BJ (cell line): ENCODE data around the gene CLCA4. TPM values are rescaled to one million over a fixed set of nuclear protein-coding genes. Genes with fewer than 3 reads are reported as not detected.
"Not testable (repeated sequence)": the region's sequence is repeated elsewhere in the genome, so short reads cannot be mapped to it uniquely, and the experiment has no call there.

Experiments
- CTCF ChIA-PET: fragments of 350-600 bp; formaldehyde crosslinking; extraction: SDS; loops from one replicate; lab custom pipeline; 2021; ENCODE audit warnings: antibody characterized with exemption, inconsistent platforms; lab: Yijun Ruan, JAX
- POLR2A ChIA-PET: fragments of 300-600 bp; sonication (Branson Sonifier 250); formaldehyde crosslinking; extraction: SDS; loops from one replicate; lab custom pipeline; 2021; ENCODE audit warnings: antibody characterized with exemption; lab: Charles Lee
- DNase-seq: peaks from one replicate; pipeline ENCODE4 v3.0.0-alpha.2; 2011; ENCODE audit warnings: low read depth
- H3K27me3 ChIP-seq: 2 replicates; pipeline ENCODE4 v1.6.0; 2011; ENCODE audit warnings: low read length; ENCODE audit not compliant: control insufficient read depth, insufficient read depth
- H3K36me3 ChIP-seq: 2 replicates; pipeline ENCODE4 v1.5.1; 2011; ENCODE audit warnings: low read length; ENCODE audit not compliant: control insufficient read depth, insufficient read depth
- H3K4me3 ChIP-seq: 2 replicates; pipeline ENCODE4 v1.5.1; 2011; ENCODE audit warnings: low read depth, mild to moderate bottlenecking, control low read depth, low read length
- polyA minus RNA-seq: library from RNA; depleted of rRNA, polyadenylated mRNA; stranded (reverse); fragments of >200 nt; gene quantifications from 2 replicates; pipeline ENCODE4 v1.2.3, GENCODE V29; 2011; rRNA and poly(A)+ RNA removed
- polyA plus RNA-seq: library from polyadenylated mRNA; depleted of rRNA; stranded (reverse); fragments of >200 nt; gene quantifications from 2 replicates; pipeline ENCODE4 v1.2.3, GENCODE V29; 2011; rRNA removed
- TF ChIP-seq, protein P1 (sequence below): IDR thresholded peaks from 2 replicates; pipeline ENCODE4 v1.5.1; 2011; ENCODE audit warnings: low read depth, mild to moderate bottlenecking, control low read depth, inconsistent platforms, low read length, moderate library complexity; ENCODE audit not compliant: insufficient read depth

Gene CLCA4
- polyA plus RNA-seq (not detected in 2 replicates), polyA minus RNA-seq (not detected in 2 replicates)

DNA sequence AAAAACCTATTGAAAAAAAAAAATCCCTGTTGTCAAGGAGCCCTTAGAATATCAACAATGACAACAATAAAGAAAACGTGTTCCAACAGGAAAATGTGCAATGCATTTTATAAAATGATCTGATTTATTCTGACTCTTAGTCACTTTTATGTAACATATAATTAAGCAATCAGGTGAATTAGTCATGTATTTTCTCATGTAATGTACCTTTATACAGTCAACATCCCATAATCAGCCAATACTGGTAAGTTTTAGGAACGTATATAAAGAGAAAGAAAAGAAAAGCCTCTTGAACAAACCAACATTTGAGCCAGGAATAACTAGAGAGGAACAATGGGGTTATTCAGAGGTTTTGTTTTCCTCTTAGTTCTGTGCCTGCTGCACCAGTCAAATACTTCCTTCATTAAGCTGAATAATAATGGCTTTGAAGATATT, at the start of gene CLCA4:
CLCA4 (plus strand) TSS at position 292 of the 435 bp plus-strand sequence; CDS start at position 334, 42 bp downstream.
- Histone ChIP-seq H3K27me3 (no peaks in the 10 kb centered on the region), H3K4me3 (no peak within 1 kb of the TSS), H3K36me3 (no peaks in the 10 kb centered on the region)
- ChIA-PET CTCF (interaction anchor here (0.6 kb wide), 1 partner anchor 72 kb away, joined by 5 read pairs; no protein-coding TSS in a partner anchor), POLR2A (no interaction called here)
- no peak for DNase-seq
- TF ChIP-seq, protein P1, sequence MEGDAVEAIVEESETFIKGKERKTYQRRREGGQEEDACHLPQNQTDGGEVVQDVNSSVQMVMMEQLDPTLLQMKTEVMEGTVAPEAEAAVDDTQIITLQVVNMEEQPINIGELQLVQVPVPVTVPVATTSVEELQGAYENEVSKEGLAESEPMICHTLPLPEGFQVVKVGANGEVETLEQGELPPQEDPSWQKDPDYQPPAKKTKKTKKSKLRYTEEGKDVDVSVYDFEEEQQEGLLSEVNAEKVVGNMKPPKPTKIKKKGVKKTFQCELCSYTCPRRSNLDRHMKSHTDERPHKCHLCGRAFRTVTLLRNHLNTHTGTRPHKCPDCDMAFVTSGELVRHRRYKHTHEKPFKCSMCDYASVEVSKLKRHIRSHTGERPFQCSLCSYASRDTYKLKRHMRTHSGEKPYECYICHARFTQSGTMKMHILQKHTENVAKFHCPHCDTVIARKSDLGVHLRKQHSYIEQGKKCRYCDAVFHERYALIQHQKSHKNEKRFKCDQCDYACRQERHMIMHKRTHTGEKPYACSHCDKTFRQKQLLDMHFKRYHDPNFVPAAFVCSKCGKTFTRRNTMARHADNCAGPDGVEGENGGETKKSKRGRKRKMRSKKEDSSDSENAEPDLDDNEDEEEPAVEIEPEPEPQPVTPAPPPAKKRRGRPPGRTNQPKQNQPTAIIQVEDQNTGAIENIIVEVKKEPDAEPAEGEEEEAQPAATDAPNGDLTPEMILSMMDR = no peak

GRCh38 chr1:86498281-86498680, 48.6 kb upstream of the CLCA4 start:
- Histone ChIP-seq H3K36me3 (no peaks in the 10 kb centered on the region), H3K4me3 (no peak overlapping the region), H3K27me3 (peaks cover 3% of the 10 kb centered on the region)
- ChIA-PET POLR2A (no interaction called here), CTCF (interaction anchor here (1.1 to 5.2 kb wide), 6 partner anchors 10 to 118 kb away, joined by 3 to 60 read pairs (median 4); no protein-coding TSS in a partner anchor)
- TF ChIP-seq, protein P1 = no peak
- no peak for DNase-seq

- Histone ChIP-seq H3K27me3 (peaks cover 3% of the 10 kb centered on the region), H3K4me3 (no peak overlapping the region), H3K36me3 (no peaks in the 10 kb centered on the region)
- ChIA-PET POLR2A (interaction anchor here (0.5 kb wide), 1 partner anchor 13 kb away, joined by 4 read pairs; no protein-coding TSS in a partner anchor), CTCF (interaction anchor here (0.7 to 5.2 kb wide), 13 partner anchors 8 to 254 kb away, joined by 3 to 60 read pairs (median 4); partner anchors contain the start of gene CLCA1)
- TF ChIP-seq, protein P1 = peak; percentile 61
- DNase-seq = no peak
Measured at GRCh38 chr1:86499987-86500593, 46.8 kb upstream of the CLCA4 start.

GRCh38 chr1:86500714-86501113, 46.2 kb upstream of the CLCA4 start:
- TF ChIP-seq, protein P1 = no peak
- no peaks in the 10 kb centered on the region for H3K36me3 ChIP-seq
- CTCF ChIA-PET = interaction anchor here (0.5 to 5.2 kb wide), 15 partner anchors 8 to 254 kb away, joined by 3 to 60 read pairs (median 5); partner anchors contain the start of gene CLCA1
- H3K4me3 ChIP-seq = no peak overlapping the region
- H3K27me3 ChIP-seq = peaks cover 3% of the 10 kb centered on the region
- DNase-seq = no peak
- POLR2A ChIA-PET = interaction anchor here (0.5 kb wide), 1 partner anchor 14 kb away, joined by 4 read pairs; no protein-coding TSS in a partner anchor

GRCh38 chr1:86502125-86502646, 44.7 kb upstream of the CLCA4 start:
- DNase-seq, POLR2A ChIA-PET, H3K36me3 ChIP-seq, H3K4me3 ChIP-seq, H3K27me3 ChIP-seq: not testable (repeated sequence)
- CTCF ChIA-PET = interaction anchor here (0.8 to 5.2 kb wide), 12 partner anchors 9 to 165 kb away, joined by 3 to 60 read pairs (median 4); no protein-coding TSS in a partner anchor
- TF ChIP-seq, protein P1 = peak; percentile 30; the same call in 1 of the 2 replicates
